HG03159 (cell line): ENCODE measurements around the gene TF.

Source experiments
- ATAC-seq: cut with Tn5 transposase; IDR thresholded peaks from one replicate; pipeline ENCODE4 v1.9.1; 2021; ENCODE audit warnings: mild to moderate bottlenecking, moderate library complexity; ENCODE audit not compliant: unreplicated experiment

The TF gene

GRCh38 chr3:133834621-133835417, 88.6 kb downstream of the TF start:
- ATAC-seq, result no peak

- no peak for ATAC-seq
These were observed 89.2 kb downstream of the TF start for GRCh38 chr3:133835418-133835743.

- ATAC-seq, result no peak
These were observed 89.8 kb downstream of the TF start for GRCh38 chr3:133835961-133836360.

GRCh38 chr3:133836497-133837158, 90.4 kb downstream of the TF start:
- no peak for ATAC-seq

DNA sequence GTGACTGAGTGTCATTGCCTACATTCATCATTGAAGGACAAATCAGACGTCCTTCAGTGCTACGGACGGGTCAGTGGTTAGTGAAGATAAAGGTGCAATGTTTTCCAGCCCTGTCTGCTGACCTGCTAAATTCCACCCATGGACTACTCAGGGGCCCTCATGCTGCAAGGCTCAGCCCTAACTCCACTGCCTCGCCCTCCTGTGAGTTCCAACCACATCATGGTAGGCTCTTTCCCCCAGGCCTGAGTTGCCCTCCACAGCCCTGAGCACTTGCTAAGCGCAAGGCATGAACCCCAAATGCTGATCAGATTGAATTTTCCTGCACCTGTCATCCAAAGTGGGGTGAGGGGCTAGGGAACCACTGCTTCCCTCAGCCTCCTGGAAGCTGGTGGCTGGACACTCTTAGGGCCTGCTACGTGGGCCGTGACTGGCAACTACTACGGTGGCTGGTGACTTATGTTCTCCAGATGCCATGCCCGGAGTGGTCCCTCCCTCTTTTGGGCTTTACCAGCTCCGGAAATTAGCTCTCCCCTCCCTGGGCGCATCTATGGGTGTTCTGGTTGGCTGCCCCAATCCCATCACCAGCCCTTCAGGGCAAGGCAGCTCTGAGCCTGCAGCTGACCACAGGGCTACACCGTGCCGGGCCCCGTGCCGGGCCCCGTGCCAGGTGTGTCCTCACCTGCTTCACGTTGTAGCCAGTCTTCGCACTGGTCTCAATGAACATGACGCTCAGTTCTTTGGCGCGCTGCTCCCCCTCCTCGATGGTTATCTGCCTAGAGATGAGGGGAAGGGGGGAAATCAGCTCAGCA, 91.5 kb downstream of the TF start:
- no peak for ATAC-seq

DNA sequence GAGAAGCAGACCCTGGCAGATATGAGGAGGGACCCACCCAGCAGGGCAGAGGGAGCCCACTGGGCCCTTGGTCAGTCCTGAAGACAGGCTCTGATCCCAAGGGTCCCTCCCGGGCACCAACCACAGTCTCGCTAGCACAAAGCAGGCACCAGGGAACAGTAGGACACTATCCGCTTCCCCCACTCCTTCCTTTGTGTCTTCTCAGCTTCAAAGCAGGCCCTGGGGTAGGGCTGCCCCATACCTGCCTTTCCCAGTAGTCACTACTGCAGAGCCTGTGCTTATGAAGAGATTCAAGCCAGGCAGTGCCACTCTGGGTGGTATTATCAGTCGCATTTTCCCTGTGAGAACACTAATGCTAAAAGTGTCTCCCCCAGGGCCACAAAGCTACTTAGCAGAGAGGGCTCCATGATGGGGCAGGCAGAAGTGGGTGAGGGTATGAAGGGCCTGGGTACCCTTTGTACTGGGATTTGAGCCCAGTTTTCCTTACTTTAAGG, 92.2 kb downstream of the TF start:
- ATAC-seq, result no peak

GRCh38 chr3:133838916-133839800, 93.0 kb downstream of the TF start:
- no peak for ATAC-seq

DNA sequence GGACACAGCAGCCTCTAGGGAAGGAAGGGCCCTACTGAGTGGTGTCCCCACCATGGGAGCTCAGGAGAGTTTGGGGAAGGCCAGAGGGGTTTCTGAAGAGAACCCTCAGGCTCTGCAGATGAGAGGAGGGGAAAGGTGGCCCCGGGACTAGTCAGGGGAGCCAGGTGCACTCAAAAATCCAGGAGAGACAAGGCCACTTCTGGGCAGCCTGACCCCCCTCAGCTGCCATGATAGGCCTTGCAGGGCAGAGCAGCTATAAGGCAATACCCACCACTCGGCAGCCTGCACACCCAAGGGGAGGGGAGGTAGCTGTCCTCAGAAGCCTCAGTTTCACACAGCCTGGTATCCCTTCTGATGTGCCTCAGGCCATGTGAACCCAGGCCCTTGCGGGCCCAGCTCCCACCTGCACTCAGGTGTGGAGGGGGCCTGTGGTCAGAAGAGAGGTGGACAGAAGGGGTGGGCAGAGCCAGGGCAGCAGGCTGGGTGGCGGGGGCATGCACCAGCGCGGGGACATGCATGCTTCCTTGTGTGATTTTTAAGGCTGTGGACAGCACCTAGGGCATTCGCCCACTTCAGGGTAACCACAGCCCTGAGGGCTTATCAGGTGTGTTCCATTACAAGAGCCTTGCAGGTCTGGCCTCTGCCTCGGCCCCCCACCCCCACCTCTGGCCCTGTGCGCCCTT, 94.0 kb downstream of the TF start:
- no peak for ATAC-seq

DNA sequence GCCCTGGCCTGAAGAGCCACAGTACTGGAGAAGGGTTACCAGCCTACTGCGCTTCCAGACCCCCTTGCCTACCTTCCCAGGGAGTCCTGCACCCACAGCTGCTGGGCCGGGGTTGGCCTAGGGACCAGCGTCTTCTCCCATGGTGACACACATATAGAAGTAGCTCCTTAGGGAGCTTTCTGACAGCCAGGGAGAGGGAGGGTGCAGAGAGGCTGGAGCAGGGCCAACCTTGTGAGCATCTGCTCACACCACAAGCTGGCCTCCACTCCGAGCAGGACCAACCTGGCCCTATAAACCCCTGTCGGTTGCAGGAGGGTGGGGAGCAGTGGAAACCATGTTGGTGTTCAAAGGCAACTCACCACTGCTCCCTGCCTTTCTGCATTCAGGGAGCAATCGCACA, 94.6 kb downstream of the TF start:
- ATAC-seq, result no peak

DNA sequence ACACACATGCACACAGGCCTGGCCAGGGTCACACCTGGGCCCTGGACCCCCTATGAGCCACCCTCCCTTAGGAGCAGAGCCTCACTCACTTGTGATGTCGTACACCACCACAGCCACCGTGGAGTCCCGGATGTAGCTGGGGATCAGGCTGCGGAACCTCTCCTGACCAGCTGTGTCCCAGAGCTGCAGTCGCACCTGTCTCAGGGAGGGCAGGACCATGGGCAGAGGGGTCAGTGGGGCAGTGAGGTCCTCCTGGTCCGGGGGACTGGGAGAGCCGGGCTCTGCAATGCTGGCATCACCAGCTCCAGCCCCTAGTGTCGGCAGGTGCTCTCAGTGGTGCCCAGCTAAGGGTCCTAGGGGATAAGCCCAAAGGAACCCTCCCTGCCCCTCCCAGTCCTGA, 95.0 kb downstream of the TF start:
- ATAC-seq, result no peak

DNA sequence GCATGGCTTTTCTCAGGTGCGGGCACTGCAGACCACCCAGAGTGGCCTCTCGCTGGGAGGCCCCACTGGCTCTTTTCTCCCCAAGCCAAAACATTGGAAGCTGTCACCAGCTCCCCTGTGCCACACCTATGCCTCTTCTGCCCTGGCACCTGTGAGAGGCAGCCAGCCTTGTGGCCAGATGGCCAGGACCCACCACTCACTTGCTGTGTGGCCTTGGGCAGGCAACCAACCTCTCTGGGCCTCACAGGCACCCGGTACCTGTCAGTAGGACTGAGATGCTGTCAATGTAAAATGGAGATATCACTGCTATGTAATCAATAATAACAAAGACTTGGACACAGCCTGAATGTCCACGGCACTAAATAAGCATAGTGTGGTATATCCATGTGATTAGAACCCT, 96.0 kb downstream of the TF start:
- no peak for ATAC-seq

GRCh38 chr3:133843634-133844033, 97.4 kb downstream of the TF start:
- ATAC-seq, result no peak

DNA sequence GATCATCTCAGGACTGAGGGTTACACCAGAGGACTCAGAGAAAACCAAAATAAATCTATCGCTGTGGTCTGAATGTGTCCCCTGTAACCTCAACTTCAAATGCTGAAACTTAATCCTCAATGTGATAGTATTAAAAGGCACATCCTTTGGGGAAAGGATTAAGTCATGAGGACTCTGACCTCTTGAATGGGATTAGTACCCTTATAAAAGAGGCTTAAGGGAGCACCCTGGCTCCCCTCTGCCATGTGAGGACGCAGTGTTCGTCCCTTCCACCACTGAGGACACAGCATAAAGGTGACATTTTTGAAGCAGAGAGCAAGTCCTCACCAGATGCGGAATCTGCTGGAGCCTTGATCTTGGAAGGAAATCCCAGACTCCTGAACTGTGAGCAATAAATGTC, 98.9 kb downstream of the TF start:
- ATAC-seq, result no peak
